NCI-H146 treated with DMSO at 0.1 percent for 48 hours (cell line): ENCODE data around the gene COLQ.
"Not testable (repeated sequence)": the region's sequence is repeated elsewhere in the genome, so short reads cannot be mapped to it uniquely, and the experiment has no call there.

ENCODE experiments used
- DNase-seq: peaks from one replicate; lab custom pipeline; 2025; ENCODE audit not compliant: unreplicated experiment; lab: John Stamatoyannopoulos, UW

Gene COLQ

DNA sequence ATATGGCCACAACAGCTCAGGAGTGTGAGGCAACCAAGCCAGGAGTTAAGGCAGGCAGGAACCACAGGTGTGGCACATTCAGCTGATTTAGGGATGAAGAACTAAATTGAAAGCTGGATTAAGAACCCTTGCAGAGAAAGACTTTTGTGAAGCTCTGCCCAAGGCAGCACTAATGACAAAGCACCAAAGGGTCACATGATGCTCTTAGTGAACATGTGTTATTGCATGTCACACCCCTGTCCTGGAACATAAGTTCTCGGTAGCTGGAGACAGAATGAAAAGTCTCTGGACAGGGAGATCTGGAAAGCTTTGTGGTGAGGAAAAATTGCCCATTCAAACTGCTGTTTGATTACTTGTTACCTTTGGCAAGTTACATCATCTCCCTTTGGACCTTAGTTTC lies 90.9 kb downstream of the COLQ start:
- no peak for DNase-seq

- DNase-seq, result no peak
These were observed 92.4 kb downstream of the COLQ start for GRCh38 chr3:15429080-15429479.

DNA sequence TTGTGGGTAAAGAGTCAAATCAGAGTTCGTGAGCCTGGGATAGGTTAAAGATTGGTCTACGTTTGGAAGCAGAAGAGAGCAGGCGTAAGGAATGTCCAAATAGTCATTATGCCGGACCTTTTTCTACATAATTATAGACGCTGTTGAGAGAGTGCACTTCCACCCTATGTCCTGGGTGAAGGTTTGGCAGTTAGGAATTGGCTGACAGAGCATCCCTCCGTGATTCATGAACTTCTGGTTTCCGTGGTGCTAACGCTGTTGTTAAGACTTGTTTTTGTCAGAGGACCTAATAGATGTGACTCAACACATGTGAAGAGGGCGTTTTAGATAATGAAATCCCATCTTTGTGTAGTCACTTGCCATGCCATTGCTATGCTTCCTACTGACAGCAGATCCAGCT lies 93.0 kb downstream of the COLQ start:
- DNase-seq, result no peak

DNA sequence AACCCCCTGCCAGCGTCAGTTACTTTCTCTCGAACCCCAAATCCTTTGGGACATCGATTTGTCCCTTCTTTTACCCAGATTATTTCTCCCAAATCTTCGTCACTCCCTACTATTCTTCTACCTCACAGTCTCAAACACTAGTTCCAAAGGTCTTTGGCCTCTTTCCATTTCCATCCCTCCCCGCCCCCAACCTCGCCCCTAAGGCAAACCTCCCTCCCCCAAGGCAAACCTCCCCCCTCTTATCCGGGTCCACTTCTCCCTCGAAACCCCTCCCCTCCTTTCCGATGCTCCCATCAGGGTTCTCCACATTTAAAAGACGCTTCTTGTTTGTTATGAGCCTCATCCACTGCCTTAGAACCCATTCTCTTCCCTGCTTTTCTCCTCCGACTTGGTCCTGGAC lies 93.5 kb downstream of the COLQ start:
- no peak for DNase-seq

GRCh38 chr3:15427182-15427880 lies 94.2 kb downstream of the COLQ start, which contains the start of the genes EAF1 and METTL6:
Gene EAF1, plus strand, starts transcription at chr3:15427598. Its CDS starts 182 bp downstream, at chr3:15427780.
Gene METTL6, minus strand, starts transcription at chr3:15427544. Its CDS starts 1,033 bp downstream, at chr3:15426511.
- DNase-seq, result peak; percentile 16

- DNase-seq, result no peak
These were observed 94.9 kb downstream of the COLQ start for GRCh38 chr3:15426579-15427118.

GRCh38 chr3:15420871-15421270 lies 100.6 kb downstream of the COLQ start:
- DNase-seq, result no peak

GRCh38 chr3:15410966-15411365 lies 110.5 kb downstream of the COLQ start:
- DNase-seq, result not testable (repeated sequence)

- DNase-seq, result no peak
These were observed 111.7 kb downstream of the COLQ start for GRCh38 chr3:15409774-15410173.

DNA sequence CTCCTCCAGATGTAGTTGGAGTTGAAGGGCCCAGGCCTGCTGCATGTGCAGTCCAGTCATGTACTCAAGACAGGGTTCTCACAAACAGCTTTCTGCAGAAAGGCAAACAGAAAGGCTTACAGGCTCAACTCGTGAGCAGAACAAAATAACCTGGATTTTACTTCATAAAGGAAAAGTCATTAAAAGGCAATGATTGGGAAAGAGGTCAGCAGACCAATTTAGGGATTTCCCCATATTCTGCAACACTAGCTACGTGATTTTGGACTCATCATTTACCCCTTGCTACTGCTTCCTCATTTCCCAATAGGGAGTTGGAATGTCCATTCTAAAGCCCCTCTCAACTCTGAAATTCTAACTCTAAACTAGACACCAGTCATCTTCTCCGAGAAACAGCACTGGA lies 112.3 kb downstream of the COLQ start:
- no peak for DNase-seq

- peak; percentile 15 for DNase-seq
These were observed 116.0 kb downstream of the COLQ start for GRCh38 chr3:15405448-15406050.

DNA sequence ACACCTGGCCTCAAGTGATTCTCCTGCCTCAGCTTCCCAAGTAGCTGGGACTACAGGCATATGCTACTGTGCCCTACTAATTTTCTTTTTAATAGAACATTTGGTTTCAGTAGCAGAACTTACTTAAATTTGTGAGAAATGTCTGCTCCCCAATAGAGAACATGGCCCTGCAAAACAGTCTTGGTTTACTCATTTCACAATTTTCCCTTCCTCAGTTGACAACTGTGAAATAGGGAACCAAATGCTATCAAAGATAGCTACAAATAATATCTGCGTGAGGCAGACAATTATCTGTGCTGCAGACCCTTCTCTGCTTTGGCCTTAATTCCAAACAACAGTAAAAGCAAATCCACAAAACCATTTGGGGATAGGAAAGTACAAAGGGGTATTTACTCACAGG lies 116.7 kb downstream of the COLQ start:
- no peak for DNase-seq

DNA sequence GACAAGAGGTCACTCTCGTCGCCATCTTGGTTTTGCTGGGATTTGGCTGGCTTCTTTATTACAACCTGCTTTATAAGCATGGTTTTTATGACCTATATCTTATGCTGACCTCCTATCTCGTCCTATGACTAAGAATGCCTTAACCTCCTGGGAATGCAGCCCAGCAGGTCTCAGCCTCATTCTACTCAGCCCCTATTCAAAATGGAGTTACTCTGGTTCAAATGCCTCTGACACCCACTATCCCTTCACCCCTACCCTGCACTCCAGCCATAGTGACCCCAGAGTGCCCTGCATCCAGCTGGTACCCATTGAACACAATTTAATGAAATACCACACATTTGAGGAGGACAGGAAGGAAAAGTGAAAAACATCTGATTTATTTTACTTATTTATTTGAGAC lies 117.5 kb downstream of the COLQ start:
- no peak for DNase-seq

DNA sequence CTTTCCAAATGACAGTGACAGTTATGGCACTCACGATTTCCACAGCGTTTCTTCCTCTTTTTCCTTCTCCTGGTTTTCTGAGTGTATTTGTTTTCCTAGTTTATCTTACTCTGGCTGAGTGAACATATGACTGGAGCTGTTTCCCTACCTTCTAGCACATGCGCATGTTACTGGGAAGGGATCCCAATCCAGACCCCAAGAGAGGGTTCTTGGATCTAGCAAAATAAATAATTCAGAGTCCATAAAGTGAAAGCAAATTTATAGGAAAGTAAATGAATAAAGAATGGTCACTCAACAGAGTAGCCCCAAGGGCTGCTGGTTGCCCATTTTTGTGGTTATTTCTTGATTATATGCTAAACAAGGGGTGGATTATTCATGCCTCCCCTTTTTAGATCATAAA lies 118.0 kb downstream of the COLQ start:
- DNase-seq, result no peak

- DNase-seq, result no peak
These were observed 119.6 kb downstream of the COLQ start for GRCh38 chr3:15401936-15402335.
